Subcutaneous adipose tissue (tissue), 4 donors: ENCODE data around the gene KRTAP10-1. TPM values are rescaled to one million over a fixed set of nuclear protein-coding genes. Genes with fewer than 3 reads are reported as not detected.

Experiments used
- CTCF ChIP-seq: fragments of 450-650 bp; IDR thresholded peaks from one replicate; pipeline ENCODE4 v1.5.1; 2016; ENCODE audit warnings: low read depth, mild to moderate bottlenecking, control low read depth, antibody characterized with exemption, moderate library complexity
- total RNA-seq, 4 donors: library from RNA; depleted of rRNA; stranded (reverse); fragments of >200 nt; gene quantifications; one replicate each; pipeline ENCODE4 v1.1.0, GENCODE V29; 2016

Gene KRTAP10-1
- total RNA-seq, 4 donors from 2014 or later = not detected

GRCh38 chr21:44518686-44519085 lies 21.3 kb downstream of the KRTAP10-1 start:
- no peak for TF ChIP-seq CTCF

GRCh38 chr21:44517175-44517899 lies 22.7 kb downstream of the KRTAP10-1 start:
- no peak for TF ChIP-seq CTCF

- no peak for TF ChIP-seq CTCF
These were observed 23.2 kb downstream of the KRTAP10-1 start for GRCh38 chr21:44516828-44517174.

GRCh38 chr21:44516342-44516741 lies 23.7 kb downstream of the KRTAP10-1 start:
- no peak for TF ChIP-seq CTCF

GRCh38 chr21:44515359-44516165 lies 24.4 kb downstream of the KRTAP10-1 start:
- no peak for TF ChIP-seq CTCF

GRCh38 chr21:44514746-44515358 lies 25.1 kb downstream of the KRTAP10-1 start:
- no peak for TF ChIP-seq CTCF

- TF ChIP-seq CTCF = no peak
These were observed 25.8 kb downstream of the KRTAP10-1 start for GRCh38 chr21:44514218-44514520.
